Stomach (tissue), 4 donors: ENCODE results near the gene MARCHF5.

Experiments
- EP300 ChIP-seq: sonication (generic); formaldehyde crosslinking; IDR thresholded peaks from one replicate; pipeline ENCODE4 v1.6.1; 2017; ENCODE audit warnings: antibody characterized with exemption
- POLR2A ChIP-seq, 4 donors: fragments of 450-650 bp; IDR thresholded peaks; one replicate each; pipeline ENCODE4 v1.6.1; 2016; ENCODE audit warnings: antibody characterized with exemption in 4 of 4, control low read depth in 2 of 4, mild to moderate bottlenecking in 1 of 4, moderate library complexity in 1 of 4
- POLR2AphosphoS5 ChIP-seq, 3 donors: sonication (generic); formaldehyde crosslinking; IDR thresholded peaks; one replicate each; pipeline ENCODE4 v1.6.1; 2016; ENCODE audit warnings: antibody characterized with exemption in 3 of 3
- TF ChIP-seq, protein P1 (sequence below), 7 experiments: fragments of 450-650 bp in 4 of 7; fragments of 200-600 bp in 3 of 7; sonication (generic) in 3 of 7; IDR thresholded peaks; one replicate each; pipeline ENCODE4 v1.5.1; 2016 to 2019; ENCODE audit warnings: antibody characterized with exemption in 7 of 7, control low read depth in 2 of 7, mild to moderate bottlenecking in 1 of 7

DNA sequence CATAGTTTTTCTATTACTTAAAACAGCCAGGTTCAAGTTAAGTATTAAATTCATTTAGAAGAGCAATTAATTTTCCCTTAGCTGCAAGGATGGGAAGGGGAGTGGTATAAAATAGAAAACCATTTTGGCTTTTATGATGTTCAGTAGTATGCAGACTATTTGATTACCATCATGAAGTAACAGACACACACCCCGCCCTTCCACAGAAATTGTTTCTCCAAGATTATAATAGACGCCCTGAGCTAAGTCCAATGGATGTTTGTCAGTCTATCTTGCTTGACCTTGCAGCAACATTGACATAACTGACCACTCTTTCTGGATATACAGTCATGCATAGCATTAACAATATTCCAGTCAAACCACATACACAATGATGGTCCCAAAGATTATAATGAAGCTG is 42.4 kb upstream of the MARCHF5 start:
- TF ChIP-seq, protein P1, sequence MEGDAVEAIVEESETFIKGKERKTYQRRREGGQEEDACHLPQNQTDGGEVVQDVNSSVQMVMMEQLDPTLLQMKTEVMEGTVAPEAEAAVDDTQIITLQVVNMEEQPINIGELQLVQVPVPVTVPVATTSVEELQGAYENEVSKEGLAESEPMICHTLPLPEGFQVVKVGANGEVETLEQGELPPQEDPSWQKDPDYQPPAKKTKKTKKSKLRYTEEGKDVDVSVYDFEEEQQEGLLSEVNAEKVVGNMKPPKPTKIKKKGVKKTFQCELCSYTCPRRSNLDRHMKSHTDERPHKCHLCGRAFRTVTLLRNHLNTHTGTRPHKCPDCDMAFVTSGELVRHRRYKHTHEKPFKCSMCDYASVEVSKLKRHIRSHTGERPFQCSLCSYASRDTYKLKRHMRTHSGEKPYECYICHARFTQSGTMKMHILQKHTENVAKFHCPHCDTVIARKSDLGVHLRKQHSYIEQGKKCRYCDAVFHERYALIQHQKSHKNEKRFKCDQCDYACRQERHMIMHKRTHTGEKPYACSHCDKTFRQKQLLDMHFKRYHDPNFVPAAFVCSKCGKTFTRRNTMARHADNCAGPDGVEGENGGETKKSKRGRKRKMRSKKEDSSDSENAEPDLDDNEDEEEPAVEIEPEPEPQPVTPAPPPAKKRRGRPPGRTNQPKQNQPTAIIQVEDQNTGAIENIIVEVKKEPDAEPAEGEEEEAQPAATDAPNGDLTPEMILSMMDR (IDR thresholded peaks at IDR 0.05) = no peak
- TF ChIP-seq POLR2AphosphoS5 (IDR thresholded peaks at IDR 0.05) (no peak), POLR2A (IDR thresholded peaks at IDR 0.05) (no peak), EP300 (no peak)
